K562 (cell line): ENCODE data around the gene INPP1. TPM values are rescaled to one million over a fixed set of nuclear protein-coding genes. Genes with fewer than 3 reads are reported as not detected.

ENCODE experiments used
- ATAC-seq: fragments of 200-7000 bp; cut with Tn5 transposase; 3 replicates; pipeline ENCODE4 v1.9.1; 2020; ENCODE audit warnings: moderate library complexity
- BruUV-seq: library from RNA; stranded (reverse); fragments of 400-500 nt; replicated peaks from 2 replicates; lab custom pipeline; 2021; lab: Mats Ljungman, UMichigan
- CTCF ChIA-PET: fragments of 300-600 bp; formaldehyde crosslinking; extraction: SDS; loops from one replicate; lab custom pipeline; 2021; ENCODE audit warnings: low intra/inter-chr PET ratio; lab: Yijun Ruan, JAX
- POLR2A ChIA-PET: fragments of 300-600, 350-650 bp; sonication (Branson Sonifier 250); formaldehyde crosslinking; extraction: SDS; loops from one replicate; lab custom pipeline; 2021; ENCODE audit warnings: antibody characterized with exemption, inconsistent platforms; lab: Yijun Ruan, JAX
- DNase-seq, 4 experiments: peaks; one replicate each; pipeline versions ENCODE4 v3.0.0 to v3.0.0-alpha.2; 2011 to 2018; ENCODE audit warnings: low spot score in 3 of 4, mixed read lengths in 3 of 4; ENCODE audit errors: extremely low read depth in 1 of 4
- FAIRE-seq: peaks from 2 replicates; lab custom pipeline; 2011; peaks lifted over from hg19 to GRCh38; lab: Jason Lieb, UNC
- H2AFZ ChIP-seq: 2 replicates; pipeline ENCODE4 v1.6.0; 2011; ENCODE audit warnings: low read depth, low read length, control low read depth, inconsistent platforms
- H3K27ac ChIP-seq: fragments of 200-600 bp; 3 replicates; pipeline ENCODE4 v1.8.0; 2011; ENCODE audit warnings: low read depth, mild to moderate bottlenecking, control low read depth, inconsistent platforms, low read length, moderate library complexity, mixed read lengths; ENCODE audit errors: extremely low read depth
- H3K27me3 ChIP-seq, 2 experiments: fragments of 300-600 bp in 1 of 2; 2 replicates in 1 of 2; 3 replicates in 1 of 2; pipeline versions ENCODE4 v1.6.0 to v1.8.0; 2011; ENCODE audit warnings: inconsistent platforms in 2 of 2, low read length in 2 of 2, mild to moderate bottlenecking in 1 of 2, mixed read lengths in 1 of 2, moderate library complexity in 1 of 2; ENCODE audit not compliant: control insufficient read depth in 2 of 2, insufficient read depth in 2 of 2
- H3K36me3 ChIP-seq: fragments of 300-600 bp; 3 replicates; pipeline ENCODE4 v1.8.0; 2011; ENCODE audit warnings: mild to moderate bottlenecking, low read length, inconsistent platforms; ENCODE audit not compliant: control insufficient read depth, insufficient read depth
- H3K4me1 ChIP-seq, 2 experiments: fragments of 200-600 bp in 1 of 2; replicated peaks in 1 of 2; 2 replicates in 1 of 2; 3 replicates in 1 of 2; pipeline versions ENCODE4 v1.5.1 to v1.8.0; 2011; ENCODE audit warnings: inconsistent platforms in 2 of 2, low read length in 2 of 2, mild to moderate bottlenecking in 1 of 2, mixed read lengths in 1 of 2, moderate library complexity in 1 of 2; ENCODE audit not compliant: control insufficient read depth in 2 of 2, insufficient read depth in 2 of 2
- H3K4me2 ChIP-seq: 2 replicates; pipeline ENCODE4 v1.6.1; 2011; ENCODE audit warnings: low read length, control low read depth, inconsistent platforms, mixed read lengths; ENCODE audit not compliant: insufficient read depth
- H3K4me3 ChIP-seq: fragments of 200-600 bp; sonication (generic), shearing (Covaris generic); 2 replicates; pipeline ENCODE4 v1.5.1; 2016; ENCODE audit warnings: control low read depth, inconsistent platforms
- H3K79me2 ChIP-seq: fragments of 200-600 bp; 3 replicates; pipeline ENCODE4 v1.8.0; 2011; ENCODE audit warnings: low read length, inconsistent platforms; ENCODE audit not compliant: control insufficient read depth, insufficient read depth
- H3K9ac ChIP-seq, 2 experiments: 2 replicates each; pipeline versions ENCODE4 v1.6.0 to v1.6.1; 2011; ENCODE audit warnings: low read depth in 2 of 2, low read length in 2 of 2, control low read depth in 1 of 2, inconsistent platforms in 1 of 2, mild to moderate bottlenecking in 1 of 2, mixed read lengths in 1 of 2; ENCODE audit not compliant: insufficient read depth in 1 of 2
- H3K9me1 ChIP-seq: one replicate; pipeline ENCODE4 v1.6.0; 2011; ENCODE audit warnings: inconsistent platforms, mild to moderate bottlenecking, low read length, moderate library complexity; ENCODE audit not compliant: control insufficient read depth, insufficient read depth
- H3K9me3 ChIP-seq: replicated peaks from 2 replicates; pipeline ENCODE4 v1.5.1; 2011; ENCODE audit warnings: low read depth, low read length, inconsistent platforms; ENCODE audit not compliant: control insufficient read depth, insufficient read depth
- H4K20me1 ChIP-seq: replicated peaks from 2 replicates; pipeline ENCODE4 v1.6.1; 2011; ENCODE audit warnings: low read length, inconsistent platforms, mixed read lengths; ENCODE audit not compliant: control insufficient read depth, insufficient read depth
- GTF3C2 ChIP-seq: IDR thresholded peaks from 3 replicates; pipeline ENCODE4 v1.6.1; 2011; ENCODE audit warnings: borderline replicate concordance, mild to moderate bottlenecking, moderate library complexity; ENCODE audit not compliant: insufficient read length; ENCODE audit errors: extremely low read depth
- MGA ChIP-seq: fragments of 450-650 bp; IDR thresholded peaks from 2 replicates; pipeline ENCODE4 v1.6.1; 2016; ENCODE audit warnings: mild to moderate bottlenecking, moderate library complexity
- POLR2AphosphoS2 ChIP-seq: IDR thresholded peaks from 2 replicates; pipeline ENCODE4 v1.6.1; 2012; ENCODE audit warnings: low read length, improper control_type of control experiment
- PTRF ChIP-seq: fragments of 450-650 bp; IDR thresholded peaks from 2 replicates; pipeline ENCODE4 v1.6.1; 2016; ENCODE audit warnings: mild to moderate bottlenecking, missing genetic modification characterization, missing compliant biosample characterization
- STAT6 ChIP-seq: sonication (generic); formaldehyde crosslinking; IDR thresholded peaks from 2 replicates; pipeline ENCODE4 v1.8.1; 2023; ENCODE audit warnings: mild to moderate bottlenecking, missing genetic modification reagents
- in situ Hi-C: fragments of 300-500 bp; cut with MboI; formaldehyde crosslinking; loops from 4 replicates; pipeline ENCODE4 v1.15.0; 2018; ENCODE audit warnings: inconsistent platforms, mixed read lengths
- intact Hi-C: fragments of 100-400 bp; cut with micrococcal nuclease; formaldehyde crosslinking; loops from 2 replicates; pipeline ENCODE4 v1.14.2; 2022
- polyA plus RNA-seq, 8 experiments: library from polyadenylated mRNA; depleted of rRNA in 4 of 8; stranded (reverse) in 5 of 8; unstranded in 3 of 8; fragments of >200 nt; fragmentation: Nextera tagmentation in 2 of 8; fragmentation: Illumina TruSeq in 1 of 8; extraction: Ambion mirVana in 2 of 8; extraction: Trizol in 1 of 8; gene quantifications; 2 replicates each; pipeline versions ENCODE4 v1.2.1 to v1.2.3, GENCODE V29; 2011 to 2014; ENCODE audit warnings: inconsistent platforms in 1 of 8, missing spikeins in 1 of 8
- total RNA-seq, 7 experiments: library from RNA; depleted of rRNA in 6 of 7; stranded (reverse); fragments of >200 nt in 6 of 7; fragmentation: Illumina TruSeq in 2 of 7; extraction: Trizol in 2 of 7; gene quantifications; 2 replicates each; pipeline versions ENCODE4 v1.2.1 to v1.2.3, GENCODE V29; 2011 to 2021; ENCODE audit warnings: low replicate concordance in 1 of 7

The INPP1 gene
- total and polyA plus RNA-seq, 9 of the 15 experiments (the other 6 are each of a cell fraction or from before 2014, with no cell fraction given), result 3.7 to 11.8 (median 6.5) TPM

GRCh38 chr2:190360561-190360960 is 17.2 kb downstream of the INPP1 start:
- peaks cover 3 to 16% of the 10 kb centered on the region in 2 experiments; a peak in 4 of 5 replicates for H3K4me1 ChIP-seq
- H3K79me2 ChIP-seq, result no peaks in the 10 kb centered on the region
- no peak overlapping the region for H3K9ac ChIP-seq
- no peak overlapping the region for H2AFZ ChIP-seq
- intact Hi-C loops (no loop called here), in situ Hi-C loops (no loop called here)
- ChIA-PET POLR2A (interaction anchor here (1.0 kb wide), 2 partner anchors 10 to 22 kb away, joined by 3 to 4 read pairs; no protein-coding TSS in a partner anchor), CTCF (no interaction called here)
- ATAC-seq, result no peak
- no peak overlapping the region for H3K4me2 ChIP-seq
- DNase-seq, result no peak
- no peaks in the 10 kb centered on the region for H3K9me1 ChIP-seq
- H3K36me3 ChIP-seq, result no peaks in the 10 kb centered on the region
- no peaks in the 10 kb centered on the region for H4K20me1 ChIP-seq
- no peak overlapping the region for H3K4me3 ChIP-seq
- no peak for FAIRE-seq
- no peaks in the 10 kb centered on the region for H3K27me3 ChIP-seq
- H3K27ac ChIP-seq, result no peak overlapping the region
- no peaks in the 10 kb centered on the region for H3K9me3 ChIP-seq
- BruUV-seq, result no TSS peak
- TF ChIP-seq GTF3C2 (no peak), POLR2AphosphoS2 (no peak), MGA (no peak), PTRF (tag) (no peak), STAT6 (no peak)
